BJ (cell line): ENCODE measurements around the gene TTPAL. TPM values are rescaled to one million over a fixed set of nuclear protein-coding genes. Genes with fewer than 3 reads are reported as not detected.

ENCODE experiments used
- CTCF ChIA-PET: fragments of 350-600 bp; formaldehyde crosslinking; extraction: SDS; loops from one replicate; lab custom pipeline; 2021; ENCODE audit warnings: antibody characterized with exemption, inconsistent platforms; lab: Yijun Ruan, JAX
- POLR2A ChIA-PET: fragments of 300-600 bp; sonication (Branson Sonifier 250); formaldehyde crosslinking; extraction: SDS; loops from one replicate; lab custom pipeline; 2021; ENCODE audit warnings: antibody characterized with exemption; lab: Charles Lee
- DNase-seq: peaks from one replicate; pipeline ENCODE4 v3.0.0-alpha.2; 2011; ENCODE audit warnings: low read depth
- H3K27me3 ChIP-seq: 2 replicates; pipeline ENCODE4 v1.6.0; 2011; ENCODE audit warnings: low read length; ENCODE audit not compliant: control insufficient read depth, insufficient read depth
- H3K36me3 ChIP-seq: 2 replicates; pipeline ENCODE4 v1.5.1; 2011; ENCODE audit warnings: low read length; ENCODE audit not compliant: control insufficient read depth, insufficient read depth
- H3K4me3 ChIP-seq: 2 replicates; pipeline ENCODE4 v1.5.1; 2011; ENCODE audit warnings: low read depth, mild to moderate bottlenecking, control low read depth, low read length
- polyA plus RNA-seq: library from polyadenylated mRNA; depleted of rRNA; stranded (reverse); fragments of >200 nt; gene quantifications from 2 replicates; pipeline ENCODE4 v1.2.3, GENCODE V29; 2011
- TF ChIP-seq, protein P1 (sequence below): IDR thresholded peaks from 2 replicates; pipeline ENCODE4 v1.5.1; 2011; ENCODE audit warnings: low read depth, mild to moderate bottlenecking, control low read depth, inconsistent platforms, low read length, moderate library complexity; ENCODE audit not compliant: insufficient read depth

Gene TTPAL
- polyA plus RNA-seq, 1 experiment = 13.8 TPM

DNA sequence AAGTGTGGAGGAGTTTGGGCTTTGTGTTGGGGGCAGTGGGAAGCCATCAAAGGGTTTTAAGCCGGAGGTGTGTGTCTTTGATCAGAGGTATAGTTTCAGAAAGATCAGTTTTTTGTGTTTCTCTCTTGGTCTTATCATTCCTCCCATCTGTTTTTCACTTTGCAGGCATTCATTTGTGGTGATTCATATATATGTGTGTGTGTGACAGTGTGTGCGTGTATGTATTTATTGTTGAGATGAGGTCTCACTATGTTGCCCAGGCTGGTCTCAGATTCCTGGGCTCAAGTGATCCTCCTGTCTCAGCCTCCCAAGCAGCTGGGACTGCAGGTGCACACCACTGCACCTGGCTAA lies 57.3 kb downstream of the TTPAL start:
- CTCF ChIA-PET = interaction anchor here (0.6 kb wide), 2 partner anchors 8 to 17 kb away, joined by 3 read pairs; no protein-coding TSS in a partner anchor

DNA sequence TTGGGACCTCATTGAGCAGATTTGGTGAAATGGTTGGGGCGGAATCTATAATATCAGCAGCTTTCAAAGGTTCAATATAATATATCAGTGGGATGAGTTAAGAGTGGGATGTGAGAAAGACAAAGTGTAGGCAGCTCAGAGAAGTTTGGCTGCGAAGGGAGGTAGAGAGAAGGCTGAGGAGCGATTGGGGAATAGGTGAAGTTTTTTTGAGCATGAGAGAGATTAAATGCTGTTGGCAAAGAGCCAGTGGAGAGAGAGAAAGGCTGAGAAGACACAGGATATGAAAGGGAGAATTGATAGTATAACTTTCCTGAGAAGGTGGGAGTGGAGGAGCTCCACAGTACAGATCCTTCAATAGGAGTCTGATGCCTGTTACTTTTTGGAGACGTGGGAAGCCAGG lies 58.3 kb downstream of the TTPAL start:
- ChIA-PET CTCF (interaction anchor here (0.6 to 1.3 kb wide), 2 partner anchors 13 to 71 kb away, joined by 3 to 4 read pairs; partner anchors contain the start of gene SERINC3), POLR2A (no interaction called here)
- H3K27me3 ChIP-seq = no peaks in the 10 kb centered on the region
- DNase-seq = no peak
- no peak overlapping the region for H3K4me3 ChIP-seq
- no peaks in the 10 kb centered on the region for H3K36me3 ChIP-seq
- TF ChIP-seq, protein P1, sequence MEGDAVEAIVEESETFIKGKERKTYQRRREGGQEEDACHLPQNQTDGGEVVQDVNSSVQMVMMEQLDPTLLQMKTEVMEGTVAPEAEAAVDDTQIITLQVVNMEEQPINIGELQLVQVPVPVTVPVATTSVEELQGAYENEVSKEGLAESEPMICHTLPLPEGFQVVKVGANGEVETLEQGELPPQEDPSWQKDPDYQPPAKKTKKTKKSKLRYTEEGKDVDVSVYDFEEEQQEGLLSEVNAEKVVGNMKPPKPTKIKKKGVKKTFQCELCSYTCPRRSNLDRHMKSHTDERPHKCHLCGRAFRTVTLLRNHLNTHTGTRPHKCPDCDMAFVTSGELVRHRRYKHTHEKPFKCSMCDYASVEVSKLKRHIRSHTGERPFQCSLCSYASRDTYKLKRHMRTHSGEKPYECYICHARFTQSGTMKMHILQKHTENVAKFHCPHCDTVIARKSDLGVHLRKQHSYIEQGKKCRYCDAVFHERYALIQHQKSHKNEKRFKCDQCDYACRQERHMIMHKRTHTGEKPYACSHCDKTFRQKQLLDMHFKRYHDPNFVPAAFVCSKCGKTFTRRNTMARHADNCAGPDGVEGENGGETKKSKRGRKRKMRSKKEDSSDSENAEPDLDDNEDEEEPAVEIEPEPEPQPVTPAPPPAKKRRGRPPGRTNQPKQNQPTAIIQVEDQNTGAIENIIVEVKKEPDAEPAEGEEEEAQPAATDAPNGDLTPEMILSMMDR = no peak

More for the DNA sequence above, 57.3 kb downstream of the TTPAL start:
- no peaks in the 10 kb centered on the region for H3K36me3 ChIP-seq
- no peak for DNase-seq
- POLR2A ChIA-PET = no interaction called here
- H3K27me3 ChIP-seq = no peaks in the 10 kb centered on the region
- peak overlapping the region; percentile 67 for H3K4me3 ChIP-seq
- TF ChIP-seq, protein P1 = no peak

DNA sequence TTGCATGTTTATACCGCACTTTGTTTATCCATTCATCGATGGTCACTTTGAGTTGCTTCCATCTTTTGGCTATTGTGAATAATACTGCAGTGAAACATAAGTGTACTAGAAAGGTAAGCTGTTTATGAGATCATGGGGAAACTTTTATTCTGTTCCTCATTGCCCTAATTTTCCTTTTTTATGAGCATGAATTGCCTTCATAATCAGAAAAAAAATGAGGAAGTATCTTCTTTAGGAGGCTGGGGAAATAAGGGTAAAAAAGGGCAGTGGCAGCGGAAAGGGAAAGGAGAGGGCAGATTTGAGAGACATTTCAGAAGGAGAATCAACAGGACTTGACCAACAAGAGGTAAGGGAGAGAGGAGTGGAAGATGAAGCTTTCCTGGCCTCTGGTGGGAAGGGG lies 60.5 kb downstream of the TTPAL start:
- CTCF ChIA-PET = interaction anchor here (1.9 kb wide), 1 partner anchor 74 kb away, joined by 6 read pairs; no protein-coding TSS in a partner anchor

DNA sequence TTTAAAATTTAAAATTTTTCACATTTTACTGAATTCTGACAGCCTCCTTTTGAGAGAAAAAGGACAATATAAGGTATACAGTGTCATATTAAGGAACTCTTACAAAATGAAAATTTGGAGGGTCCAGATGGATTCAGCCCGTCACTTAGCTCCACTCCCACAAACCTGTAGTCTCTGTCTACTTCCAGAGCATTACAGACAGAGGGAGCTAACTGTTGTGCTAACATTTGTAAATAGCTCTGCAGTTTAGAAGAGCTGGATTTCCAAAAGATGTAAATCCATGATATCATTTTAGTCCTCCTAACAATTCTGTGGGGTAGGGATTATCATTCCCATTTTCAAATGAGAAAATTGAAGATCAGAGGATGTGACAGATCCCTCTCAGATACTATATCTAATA lies 62.3 kb downstream of the TTPAL start:
- no peak overlapping the region for H3K4me3 ChIP-seq
- H3K36me3 ChIP-seq = no peaks in the 10 kb centered on the region
- TF ChIP-seq, protein P1 = peak; percentile 30; the same call in 1 of the 2 replicates
- CTCF ChIA-PET = interaction anchor here (0.5 to 2.7 kb wide), 3 partner anchors 11 to 152 kb away, joined by 3 to 14 read pairs (median 3); no protein-coding TSS in a partner anchor
- H3K27me3 ChIP-seq = no peaks in the 10 kb centered on the region
- POLR2A ChIA-PET = no interaction called here
- DNase-seq = no peak

More for the DNA sequence above, 60.5 kb downstream of the TTPAL start:
- POLR2A ChIA-PET = no interaction called here
- TF ChIP-seq, protein P1 = no peak
- Histone ChIP-seq H3K36me3 (no peaks in the 10 kb centered on the region), H3K4me3 (no peak overlapping the region), H3K27me3 (no peaks in the 10 kb centered on the region)
- no peak for DNase-seq

DNA sequence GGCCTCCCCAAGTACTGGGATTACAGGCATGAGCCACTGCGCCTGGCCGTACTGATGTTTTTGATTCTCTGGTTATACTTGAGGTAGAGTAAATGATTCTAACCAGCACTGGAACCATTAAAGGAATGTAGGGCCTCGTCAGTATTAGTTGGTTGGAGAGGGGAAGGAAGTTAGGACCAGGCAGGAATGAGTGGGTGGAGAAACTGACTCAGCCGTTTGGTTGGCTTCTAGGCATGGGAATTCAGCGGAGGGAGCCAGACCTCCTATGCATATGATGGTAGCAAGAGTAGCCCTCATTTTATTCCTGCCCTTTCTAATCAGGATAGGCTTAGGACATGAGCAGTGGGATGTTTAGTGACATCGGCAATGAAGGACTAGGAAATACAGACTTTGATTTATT lies 65.2 kb downstream of the TTPAL start:
- CTCF ChIA-PET = interaction anchor here (0.6 to 2.0 kb wide), 4 partner anchors 8 to 108 kb away, joined by 3 to 5 read pairs (median 3); no protein-coding TSS in a partner anchor
- H3K4me3 ChIP-seq = no peak overlapping the region
- H3K27me3 ChIP-seq = no peaks in the 10 kb centered on the region
- TF ChIP-seq, protein P1 = no peak
- no peak for DNase-seq
- POLR2A ChIA-PET = no interaction called here
- H3K36me3 ChIP-seq = no peaks in the 10 kb centered on the region
